Activated T-cell treated with anti-CD3 and anti-CD28 coated beads for 48 hours (primary cell): Measurements from ENCODE around the gene PCSK6.
A peak's percentile ranks its signal among the peaks of the same experiment; 100 is the strongest.

ENCODE experiments used
- DNase-seq: peaks from one replicate; pipeline ENCODE4 v3.0.0-alpha.2; 2020; ENCODE audit warnings: low read depth

PCSK6 gene

DNA sequence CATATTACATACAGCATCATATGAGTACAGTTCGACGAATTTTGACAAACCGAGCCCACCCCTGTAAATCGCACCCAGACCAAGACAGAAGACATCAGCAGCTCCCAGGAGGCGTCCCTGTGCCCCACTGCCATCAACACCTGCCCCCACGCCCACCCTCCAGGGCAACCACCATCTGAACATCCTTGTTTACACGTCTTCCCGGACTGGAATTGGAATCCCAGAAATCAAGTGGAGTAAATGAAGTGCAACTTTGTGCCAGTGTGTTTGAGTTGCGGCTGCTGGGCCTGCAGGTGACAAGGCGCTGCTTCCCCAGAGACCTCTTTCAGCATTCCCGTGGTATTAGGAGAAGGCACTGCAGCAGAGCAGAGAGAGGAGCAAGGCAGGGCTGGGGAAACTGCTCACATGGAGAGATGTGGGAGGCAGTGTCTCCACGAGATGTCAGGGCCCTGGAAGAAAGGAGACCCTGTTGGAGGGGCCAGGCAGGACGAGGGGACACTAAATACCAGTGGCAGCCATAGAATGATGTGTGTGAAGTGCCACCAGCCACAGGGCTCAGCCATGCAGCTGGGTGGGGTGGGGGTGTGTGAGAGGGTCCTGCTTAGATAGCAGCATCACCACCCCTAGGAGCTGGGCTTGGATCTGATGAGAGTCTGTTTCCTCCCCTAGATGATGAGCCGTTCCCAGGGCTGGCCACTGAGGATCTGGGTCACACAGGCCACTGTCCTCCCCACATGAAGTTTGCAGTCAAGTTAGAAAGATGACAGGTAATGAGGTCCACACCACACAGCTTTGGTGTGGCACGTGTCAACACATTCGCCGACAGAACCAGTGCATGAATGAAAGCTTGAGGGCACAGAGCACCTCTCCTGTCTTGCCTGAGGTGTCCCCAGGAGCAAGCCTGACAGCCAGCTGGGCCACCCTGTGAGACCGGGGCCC lies 33.4 kb upstream of the PCSK6 start:
- DNase-seq = no peak

DNA sequence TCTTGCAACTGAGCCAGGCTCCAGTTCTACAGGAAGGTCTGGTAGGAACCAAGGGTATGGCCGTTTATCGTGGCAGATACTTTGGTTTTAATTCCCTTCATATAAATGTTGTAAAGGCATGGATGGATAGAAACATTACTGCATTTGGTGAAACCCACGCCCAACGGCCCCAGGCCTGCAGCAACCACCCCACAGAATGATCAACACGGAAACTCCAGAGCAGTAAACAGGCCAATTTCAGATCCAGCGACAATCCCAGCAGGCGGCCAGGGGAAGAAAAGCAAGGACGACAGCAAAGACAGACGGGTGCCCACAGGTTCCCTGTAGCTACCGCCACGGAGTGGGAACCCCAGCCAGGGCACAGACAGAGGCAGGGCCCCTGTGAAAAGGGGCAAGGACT lies 32.6 kb upstream of the PCSK6 start:
- no peak for DNase-seq

DNA sequence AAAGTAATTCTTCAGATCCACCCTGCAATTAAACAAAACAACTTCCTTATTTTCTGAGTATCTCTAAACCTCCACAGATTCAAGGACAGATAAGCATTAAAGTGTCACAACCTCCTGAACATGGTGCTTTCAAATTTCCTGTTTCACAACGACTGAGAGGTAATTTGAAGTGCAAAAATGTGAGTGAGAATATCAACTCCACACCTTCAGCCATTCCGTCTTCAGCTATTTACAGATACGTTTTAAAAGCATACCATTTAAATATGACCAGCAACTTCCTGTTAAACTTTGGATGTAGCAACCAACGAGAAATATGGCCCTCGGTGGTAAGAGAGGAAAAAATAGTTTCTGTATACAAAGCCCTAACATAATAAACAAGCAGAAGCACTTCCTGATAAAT lies 32.1 kb upstream of the PCSK6 start:
- no peak for DNase-seq

DNA sequence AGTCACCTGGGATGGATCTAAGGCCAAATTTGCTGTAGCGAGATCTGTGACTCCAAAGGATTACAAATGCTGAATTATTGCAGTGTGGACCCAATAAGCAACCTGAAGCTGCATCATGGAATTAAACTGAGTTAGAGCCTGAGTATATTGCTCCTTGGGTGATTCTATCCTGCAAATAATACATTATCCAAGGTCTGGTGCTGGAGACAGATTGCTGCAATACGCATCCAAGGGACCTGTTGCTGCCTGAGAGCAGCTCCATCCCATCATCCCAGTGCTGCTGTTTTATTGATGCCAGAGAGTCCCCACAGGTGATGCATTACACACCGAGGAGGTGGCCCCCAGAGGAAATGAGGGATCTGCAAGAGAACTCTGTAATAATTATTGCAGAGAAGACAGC lies 31.6 kb upstream of the PCSK6 start:
- no peak for DNase-seq

DNA sequence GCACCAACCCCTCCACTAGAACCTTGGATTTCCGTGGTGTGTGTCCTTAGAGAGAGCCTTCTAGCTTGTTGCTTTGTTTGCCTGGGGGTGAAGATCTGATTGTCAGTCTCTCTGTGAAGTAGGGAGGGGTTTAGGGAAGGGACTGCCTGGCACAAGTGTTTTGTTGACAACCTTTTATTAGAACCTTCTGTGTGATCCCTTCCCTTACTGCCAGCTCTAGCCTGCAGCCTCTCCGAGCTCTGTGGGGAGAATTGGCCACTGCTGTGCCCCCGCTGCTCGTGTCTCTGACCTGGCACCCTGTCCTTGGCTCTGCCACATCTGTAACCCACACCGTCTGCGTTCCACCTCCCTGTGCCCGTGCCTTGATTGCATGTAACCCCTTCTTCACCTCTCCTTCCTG lies 30.9 kb upstream of the PCSK6 start:
- DNase-seq = no peak

DNA sequence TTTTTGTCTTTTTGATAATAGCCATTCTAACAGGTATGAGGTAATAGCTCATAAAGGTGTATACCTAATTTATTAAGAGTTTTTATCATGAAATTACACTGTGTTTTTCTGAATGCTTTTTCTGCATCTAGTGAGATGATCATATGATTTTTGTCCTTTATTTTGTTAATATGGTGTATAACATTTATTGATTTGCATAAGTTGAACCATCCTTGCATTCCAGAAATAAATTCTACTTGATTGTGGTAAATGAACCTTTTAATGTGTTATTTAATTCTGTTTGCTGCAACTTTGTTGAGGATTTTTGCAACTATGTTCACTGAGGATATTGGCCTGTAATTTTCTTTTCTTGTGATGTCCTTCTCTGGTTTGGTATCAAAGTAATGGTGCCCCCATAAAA lies 28.0 kb upstream of the PCSK6 start:
- no peak for DNase-seq

DNA sequence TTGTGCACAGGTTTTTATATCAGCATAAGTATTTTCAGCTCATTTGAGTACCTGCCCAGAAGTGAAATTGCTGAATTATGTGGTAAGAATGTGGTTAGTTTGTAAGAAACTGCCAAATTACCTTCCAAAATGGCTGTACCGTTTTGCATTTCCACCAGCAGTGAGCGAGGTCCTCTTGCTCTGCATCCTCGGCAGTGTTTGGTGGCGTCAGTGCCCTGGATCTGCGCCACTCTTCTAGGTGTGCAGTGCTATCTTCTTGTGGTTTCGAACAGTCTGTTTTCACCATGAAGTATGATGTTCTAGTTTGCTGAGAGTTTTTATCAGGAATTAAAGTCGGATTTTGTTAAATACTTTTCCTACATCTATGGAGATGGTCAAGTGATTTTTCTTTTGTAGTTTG lies 24.8 kb upstream of the PCSK6 start:
- DNase-seq = no peak

DNA sequence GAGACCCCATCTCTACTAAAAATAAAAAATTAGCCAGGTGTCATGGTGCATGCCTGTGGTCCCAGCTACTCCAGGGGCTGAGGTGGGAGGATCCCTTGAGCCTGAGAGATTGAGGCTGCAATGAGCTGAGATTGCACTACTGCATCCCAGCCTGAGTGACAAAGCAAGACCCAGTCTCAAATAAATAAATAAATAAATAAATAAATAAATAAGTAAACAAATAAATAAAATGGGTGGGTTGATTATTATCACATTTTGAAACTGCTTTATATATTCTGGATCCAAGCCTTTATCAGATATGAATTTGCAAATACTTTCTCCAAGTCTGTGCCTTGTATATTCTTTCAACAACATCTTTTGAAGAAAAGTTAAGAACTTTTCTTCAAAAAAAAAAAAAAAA lies 22.2 kb upstream of the PCSK6 start:
- no peak for DNase-seq

DNA sequence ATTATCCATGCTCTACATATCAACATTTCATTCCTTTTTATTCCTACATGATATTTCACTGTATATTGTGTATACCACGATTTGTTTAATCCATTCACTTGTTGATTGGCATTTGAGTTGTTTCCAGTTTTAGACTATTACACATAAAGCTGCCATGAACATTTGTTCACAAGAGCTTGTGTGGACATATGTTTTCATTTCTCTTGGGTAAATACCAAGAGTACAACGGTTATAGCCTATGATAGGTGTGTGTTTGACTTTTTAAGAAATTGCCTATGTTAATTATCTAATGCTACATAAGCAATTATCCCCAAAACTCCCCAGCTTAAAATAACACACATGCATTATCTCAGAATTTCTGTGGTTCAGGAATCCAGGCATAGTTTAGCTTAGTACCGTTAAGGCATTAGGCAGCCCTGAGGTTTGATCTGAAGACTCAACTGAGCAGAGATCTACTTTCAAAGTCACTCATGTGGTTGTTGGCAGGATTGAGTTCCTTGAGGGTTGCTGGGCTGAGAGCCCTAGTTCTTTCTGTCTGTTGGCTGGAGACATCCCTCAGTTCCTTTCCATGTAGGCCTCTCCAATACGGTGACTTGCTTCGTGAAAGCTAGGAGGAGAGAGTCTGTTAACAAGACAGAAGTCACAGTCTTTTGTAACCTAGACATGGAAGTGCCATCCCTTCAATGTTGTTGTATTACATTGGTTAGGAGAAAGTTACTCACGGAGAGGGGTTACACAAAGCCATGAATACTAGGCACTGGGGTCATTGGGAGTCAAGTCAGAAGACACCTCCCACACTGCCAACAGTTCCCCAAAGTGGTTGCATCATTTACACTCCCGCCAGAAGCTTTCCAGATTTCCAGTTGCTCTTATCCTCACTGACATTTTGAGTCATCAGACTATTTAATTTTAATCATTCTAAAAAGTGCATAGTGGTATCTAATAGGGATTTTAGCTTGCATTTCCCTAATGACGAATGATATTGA lies 21.0 kb upstream of the PCSK6 start:
- DNase-seq = no peak

DNA sequence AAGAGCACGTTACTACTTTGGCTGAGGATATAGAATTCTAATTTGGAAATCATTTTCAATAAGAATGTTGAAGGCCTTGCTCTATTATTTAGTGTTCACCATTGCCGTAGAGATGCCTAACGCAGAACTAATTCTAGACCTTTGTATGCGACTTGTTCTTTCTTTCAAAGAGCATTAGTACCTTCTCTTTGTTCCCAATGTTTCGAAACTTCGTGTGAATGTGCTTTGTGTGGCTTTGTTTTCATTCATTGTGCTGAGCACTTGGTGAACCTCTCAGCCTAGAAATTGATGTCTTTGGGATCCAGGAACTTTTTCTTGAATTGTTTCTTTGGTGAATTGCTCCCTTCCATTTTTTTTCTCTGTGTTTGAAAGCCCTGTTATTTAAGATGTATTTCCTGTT lies 19.8 kb upstream of the PCSK6 start:
- no peak for DNase-seq

DNA sequence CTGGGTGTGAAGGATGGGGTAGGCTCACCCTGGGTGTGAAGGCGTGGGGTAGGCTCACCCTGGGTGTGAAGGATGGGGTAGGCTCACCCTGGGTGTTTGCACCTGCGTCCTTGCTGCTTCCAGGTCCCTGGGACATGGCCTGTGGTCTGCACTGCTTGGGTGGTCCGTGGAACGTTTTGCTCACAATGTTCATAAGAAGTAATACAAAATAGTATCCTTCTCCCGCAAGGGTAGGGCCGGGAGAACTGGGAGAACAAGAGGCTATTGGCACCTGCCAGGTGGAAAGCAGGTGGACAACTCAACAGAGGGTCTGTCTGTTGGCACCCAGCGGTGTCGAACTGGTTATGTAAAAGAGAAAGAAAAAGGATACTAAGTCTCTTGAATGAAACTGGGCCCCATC lies 17.0 kb upstream of the PCSK6 start:
- no peak for DNase-seq

DNA sequence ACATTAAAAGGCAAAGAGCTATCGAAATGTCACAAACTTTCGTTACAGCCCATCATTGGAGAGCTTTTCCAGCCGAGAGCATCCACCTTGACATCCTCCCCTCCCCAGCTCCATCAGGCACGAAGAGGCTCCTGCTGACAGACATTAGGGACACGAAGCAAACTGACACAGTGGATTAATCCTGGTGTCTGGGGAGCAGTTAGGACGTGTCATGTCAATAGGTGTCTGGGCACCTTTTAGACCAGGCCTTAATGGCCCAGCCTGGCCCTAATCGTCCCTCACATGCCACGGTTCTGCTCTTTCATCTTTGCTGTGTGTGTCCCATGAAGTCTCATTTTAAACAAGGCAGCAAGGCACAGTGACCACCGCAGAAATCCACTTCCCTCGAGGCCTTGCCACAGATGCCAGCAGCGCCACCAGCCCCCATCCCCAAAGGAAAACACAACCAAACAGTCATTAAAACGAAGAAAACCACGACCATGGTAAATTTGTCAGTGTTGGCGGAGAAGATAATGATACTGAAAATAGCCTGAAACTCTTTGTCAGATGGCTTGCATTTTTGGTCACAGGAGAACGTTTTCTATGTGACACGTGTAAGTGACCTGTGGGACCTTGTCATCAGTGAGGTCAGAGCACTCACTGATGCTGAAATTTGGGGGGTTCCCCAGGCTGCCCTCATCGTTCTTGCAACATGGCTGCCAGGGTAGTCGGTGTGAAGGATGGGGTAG lies 16.3 kb upstream of the PCSK6 start:
- no peak for DNase-seq

DNA sequence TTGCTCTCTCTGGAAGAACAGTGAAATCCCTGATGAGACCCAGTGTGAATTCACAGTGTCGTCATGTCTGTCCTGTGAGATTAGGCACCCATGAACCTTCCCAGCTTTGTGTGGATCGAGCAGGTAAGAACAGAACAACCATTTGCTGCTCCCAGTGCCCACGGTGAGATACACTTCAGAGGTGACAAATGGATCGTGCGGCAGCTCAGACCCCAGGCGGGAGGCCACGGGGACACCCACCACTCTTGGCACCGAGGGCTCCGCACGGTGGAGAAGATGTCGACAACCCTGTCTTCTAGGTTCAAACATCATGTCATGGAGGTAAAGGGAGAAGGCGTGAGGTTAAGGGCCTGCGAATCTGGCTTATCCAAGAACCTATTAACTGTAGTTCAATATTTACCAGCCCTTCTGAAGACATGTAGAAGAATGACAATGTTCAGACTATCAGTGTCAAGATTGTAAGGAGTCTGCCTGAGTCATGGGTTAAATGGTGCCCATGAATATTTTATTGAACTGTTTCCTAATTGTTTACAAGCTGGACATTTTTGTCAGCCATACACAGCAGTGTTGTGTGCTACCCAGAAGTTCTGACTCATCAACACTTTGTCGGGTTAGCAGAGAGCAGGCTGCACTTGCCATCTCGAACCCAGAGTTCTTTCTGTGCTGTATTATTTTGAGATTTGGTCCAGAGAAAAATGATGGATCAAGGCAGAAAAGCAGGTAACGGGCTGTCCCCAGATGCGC lies 15.5 kb upstream of the PCSK6 start:
- DNase-seq = no peak

DNA sequence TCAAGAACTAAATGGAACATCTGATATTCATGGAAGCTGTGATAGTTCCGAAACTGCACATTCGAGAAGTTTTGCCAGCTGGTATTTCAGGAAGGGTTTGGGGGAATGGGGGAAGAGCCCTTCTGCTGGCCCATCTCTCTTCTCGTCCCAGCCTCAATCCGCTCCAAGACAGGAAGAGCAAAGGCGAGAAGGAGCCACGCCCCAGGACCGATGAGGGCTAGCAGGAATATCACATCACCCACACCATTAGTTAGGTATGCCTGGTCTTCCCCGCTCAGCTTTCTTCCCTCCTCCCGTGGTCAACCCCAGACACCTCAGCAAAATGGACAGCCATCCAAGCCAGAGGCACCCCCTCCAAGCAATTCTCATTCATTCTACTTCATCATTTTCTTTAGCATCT lies 14.9 kb upstream of the PCSK6 start:
- DNase-seq = no peak

DNA sequence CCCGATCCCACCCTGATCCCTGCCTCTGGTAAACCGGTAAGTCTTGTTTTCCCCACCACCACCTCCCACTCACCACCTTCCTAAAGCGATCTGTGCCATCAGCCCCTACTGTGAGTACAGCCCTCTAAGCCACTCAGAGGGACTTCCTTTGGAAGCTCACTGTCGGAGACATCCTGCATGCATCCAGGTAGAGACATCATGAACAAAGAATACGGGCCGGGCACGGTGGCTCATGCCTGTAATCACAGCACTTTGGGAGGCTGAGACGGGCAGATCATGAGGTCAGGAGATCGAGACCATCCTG lies 13.7 kb upstream of the PCSK6 start:
- DNase-seq = no peak

DNA sequence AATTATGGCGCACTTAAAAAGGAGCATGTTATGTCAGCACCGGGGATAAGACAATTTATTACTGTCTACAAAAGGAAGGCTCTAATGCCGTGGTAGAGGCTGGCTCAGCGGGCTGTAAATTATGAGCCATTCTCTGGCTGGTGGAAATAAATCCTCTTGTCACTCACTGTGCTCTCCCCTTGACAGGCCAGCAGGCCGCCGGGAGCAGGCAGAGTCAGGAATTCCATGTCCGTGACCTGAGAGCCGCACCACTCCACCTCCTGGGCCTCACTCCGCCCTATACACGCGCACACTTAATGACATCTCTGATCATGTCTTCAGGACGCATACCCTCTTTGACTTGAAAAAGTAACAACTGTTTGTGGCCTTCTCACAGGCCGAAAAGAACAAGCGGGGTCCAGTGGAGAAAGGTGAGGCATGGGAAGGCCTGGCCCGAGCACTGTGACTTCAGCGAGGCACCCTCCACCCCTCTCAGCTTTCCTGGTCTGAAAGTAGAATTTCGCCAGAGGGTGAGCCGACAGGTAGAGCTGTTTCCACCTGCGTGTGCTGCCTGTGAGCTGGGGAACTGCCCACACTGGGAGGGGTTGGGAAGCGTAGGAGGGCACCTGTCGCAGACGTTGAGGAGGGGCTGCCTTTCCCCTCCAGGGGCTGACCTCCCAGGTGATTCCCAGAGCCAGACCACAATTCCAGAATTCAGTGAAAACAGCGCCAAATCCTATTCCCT lies 13.2 kb upstream of the PCSK6 start:
- no peak for DNase-seq

DNA sequence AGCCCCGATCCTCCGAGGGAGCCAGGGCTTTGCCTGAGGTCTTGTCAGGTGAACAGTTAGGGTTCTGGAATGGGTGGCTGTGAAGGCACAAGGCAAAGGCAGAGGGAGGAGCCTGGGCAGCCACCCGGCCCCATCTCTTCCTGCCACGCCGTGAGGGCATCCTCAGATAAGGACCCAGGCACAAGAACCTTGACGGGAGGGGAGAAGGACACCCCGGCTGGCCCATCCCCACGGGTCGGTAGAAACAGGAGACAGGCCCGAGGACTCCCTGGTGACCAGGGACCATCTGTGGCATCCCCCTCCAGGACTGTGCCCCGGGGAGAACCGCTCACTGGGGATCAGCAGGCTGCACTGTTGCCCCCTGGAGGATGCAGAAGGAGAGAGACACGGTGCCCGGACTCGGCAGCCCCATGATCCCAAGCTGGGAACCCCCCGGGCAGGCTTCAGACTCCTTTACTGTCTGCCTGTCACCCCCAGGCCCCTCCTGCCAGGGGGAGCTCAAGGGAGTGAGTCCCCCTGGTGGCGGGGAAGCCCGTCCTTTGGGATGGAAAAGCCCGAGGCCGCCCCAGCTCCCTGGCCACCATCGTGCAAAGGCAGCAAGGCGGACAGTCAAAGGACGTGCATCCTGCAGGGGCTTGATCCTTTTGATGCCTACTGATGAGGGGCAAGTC lies 12.3 kb upstream of the PCSK6 start:
- peak; percentile 39 for DNase-seq

DNA sequence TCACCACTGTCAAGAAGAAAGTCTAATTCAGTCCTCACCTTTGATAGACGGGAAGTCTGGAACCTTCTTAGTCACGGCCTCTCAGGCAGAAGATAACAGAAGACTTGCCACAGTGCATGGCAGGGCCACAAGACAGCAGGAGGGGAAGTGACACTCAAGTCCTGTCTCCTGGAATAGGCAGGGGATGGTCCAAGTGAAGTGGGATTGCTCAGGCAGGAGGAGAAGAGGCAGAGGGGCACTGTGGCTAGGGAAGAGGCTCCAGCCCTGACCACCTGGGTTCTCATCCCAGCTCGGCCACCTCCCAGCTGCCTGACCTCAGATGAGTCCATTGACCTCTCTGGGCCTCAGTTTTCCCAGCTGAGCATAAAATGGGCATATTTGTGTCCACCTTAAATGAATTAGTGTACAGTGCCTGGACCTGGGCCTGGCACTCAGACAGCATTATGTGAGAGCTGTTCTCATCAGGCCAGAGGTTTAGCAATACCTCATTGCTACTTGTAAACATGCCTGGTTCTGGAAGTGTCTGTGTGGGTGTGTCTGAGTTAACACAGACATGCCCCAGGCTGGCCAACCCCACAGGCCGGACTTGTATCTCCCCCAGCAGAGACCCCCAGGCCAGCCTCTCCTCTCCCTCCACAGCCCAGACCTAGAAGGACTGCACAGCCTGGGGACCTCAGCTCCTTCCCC lies 11.5 kb upstream of the PCSK6 start:
- DNase-seq = no peak

DNA sequence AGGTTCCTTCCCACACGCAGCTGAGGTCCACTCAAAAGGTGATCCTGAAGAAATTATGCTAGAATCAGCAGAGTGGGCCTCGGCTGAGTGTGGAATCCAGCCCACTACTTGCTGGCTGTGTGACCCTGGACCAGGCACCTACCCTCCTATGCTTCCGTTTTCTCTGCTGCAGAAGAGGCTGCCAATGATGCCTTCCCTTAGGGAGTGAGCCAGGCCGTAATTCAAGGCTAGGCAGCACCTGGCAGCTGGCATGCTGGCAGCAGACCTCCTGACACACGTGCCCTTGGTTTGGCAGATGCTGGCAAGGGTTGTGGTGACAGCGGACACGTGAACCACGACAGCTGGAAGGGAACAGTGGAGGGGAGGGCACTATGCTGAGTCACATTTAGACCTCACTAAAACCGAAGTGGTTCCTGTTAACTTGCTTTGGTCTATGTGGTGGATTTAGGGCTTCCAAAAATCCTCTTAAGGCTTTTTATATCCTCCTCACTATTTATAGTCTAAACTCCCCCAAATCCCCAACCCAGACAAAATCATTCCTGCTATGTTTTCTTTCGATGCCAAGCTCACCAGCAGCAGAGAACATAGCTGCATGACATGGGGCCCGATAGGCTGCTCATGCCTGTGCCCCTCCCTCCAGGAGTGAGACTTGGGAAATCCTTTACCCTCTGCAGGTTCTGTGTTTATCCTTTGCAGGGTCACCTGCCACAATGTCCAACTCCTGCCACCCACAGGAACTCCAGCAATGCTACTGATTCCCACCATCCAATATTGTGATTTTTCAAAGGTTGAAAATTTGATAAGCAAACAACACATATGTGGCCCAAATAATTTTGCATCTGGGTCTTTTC lies 10.6 kb upstream of the PCSK6 start:
- no peak for DNase-seq
